Measurements from ENCODE around the gene MTPN. TPM values are rescaled to one million over a fixed set of nuclear protein-coding genes. Genes with fewer than 3 reads are reported as not detected.

Gene MTPN
- total RNA-seq, 6 experiments from 2014 or later: 242 to 306 (median 273) TPM

GRCh38 chr7:135990258-135990657 lies 13.1 kb upstream of the MTPN start:
- peaks cover 5% of the 10 kb centered on the region; the same call in 1 of the 2 replicates for H3K36me3 Mint-ChIP-seq (ENCODE audit: low read depth)
- H3K27ac Mint-ChIP-seq: no peak overlapping the region
- TF ChIP-seq CTCF (IDR thresholded peaks at IDR 0.05): no peak
- no peak for DNase-seq
- peaks cover 5% of the 10 kb centered on the region; the same call in 1 of the 2 replicates for H3K9me3 Mint-ChIP-seq
- no peaks in the 10 kb centered on the region for H3K27me3 Mint-ChIP-seq (ENCODE audit: insufficient read depth)
- H3K4me1 Mint-ChIP-seq (ENCODE audit: low read depth): peaks cover 11% of the 10 kb centered on the region
- H3K4me3 Mint-ChIP-seq: no peak overlapping the region

- H3K9me3 Mint-ChIP-seq: peaks cover 5% of the 10 kb centered on the region
- peaks cover 44% of the 10 kb centered on the region for H3K4me1 Mint-ChIP-seq (ENCODE audit: low read depth)
- H3K27ac Mint-ChIP-seq: no peak overlapping the region
- H3K27me3 Mint-ChIP-seq (ENCODE audit: insufficient read depth): no peaks in the 10 kb centered on the region
- H3K4me3 Mint-ChIP-seq: no peak overlapping the region
- no peak for DNase-seq
- no peak for TF ChIP-seq CTCF (IDR thresholded peaks at IDR 0.05)
- H3K36me3 Mint-ChIP-seq (ENCODE audit: low read depth): peaks cover 6% of the 10 kb centered on the region; the same call in 1 of the 2 replicates
Observed at GRCh38 chr7:135981958-135982646, 4.9 kb upstream of the MTPN start.

GRCh38 chr7:135980665-135981180 lies 3.6 kb upstream of the MTPN start:
- DNase-seq: peak; percentile 47
- Mint-ChIP-seq H3K4me1 (ENCODE audit: low read depth) (peaks cover 49% of the 10 kb centered on the region), H3K36me3 (ENCODE audit: low read depth) (peaks cover 15% of the 10 kb centered on the region), H3K4me3 (peak overlapping the region; percentile 68), H3K27ac (peak overlapping the region; percentile 76), H3K9me3 (peaks cover 3% of the 10 kb centered on the region), H3K27me3 (ENCODE audit: insufficient read depth) (no peaks in the 10 kb centered on the region)
- no peak for TF ChIP-seq CTCF (IDR thresholded peaks at IDR 0.05)

GRCh38 chr7:135980012-135980551 lies 2.9 kb upstream of the MTPN start:
- peak; percentile 25 for DNase-seq
- Mint-ChIP-seq H3K27me3 (ENCODE audit: insufficient read depth) (no peaks in the 10 kb centered on the region), H3K36me3 (ENCODE audit: low read depth) (peaks cover 11% of the 10 kb centered on the region), H3K4me3 (peak overlapping the region; percentile 68), H3K9me3 (no peaks in the 10 kb centered on the region; the same call in 1 of the 2 replicates), H3K27ac (peak overlapping the region; percentile 76), H3K4me1 (ENCODE audit: low read depth) (peaks cover 56% of the 10 kb centered on the region)
- TF ChIP-seq CTCF (IDR thresholded peaks at IDR 0.05): no peak

- Mint-ChIP-seq H3K27ac (peak overlapping the region; percentile 76), H3K4me3 (peak overlapping the region; percentile 68; the same call in 1 of the 2 replicates)
Observed at GRCh38 chr7:135979471-135980011, 2.4 kb upstream of the MTPN start.

More at GRCh38 chr7:135979471-135980011, 2.4 kb upstream of the MTPN start:
- Mint-ChIP-seq H3K36me3 (ENCODE audit: low read depth) (peaks cover 13% of the 10 kb centered on the region), H3K27me3 (ENCODE audit: insufficient read depth) (no peaks in the 10 kb centered on the region), H3K9me3 (no peaks in the 10 kb centered on the region; the same call in 1 of the 2 replicates), H3K4me1 (ENCODE audit: low read depth) (peaks cover 61% of the 10 kb centered on the region)
- no peak for DNase-seq
- TF ChIP-seq CTCF (IDR thresholded peaks at IDR 0.05): no peak
